Ishikawa (cell line): ENCODE results near the gene CXCL17.

Experiments
- CEBPB ChIP-seq: IDR thresholded peaks from 2 replicates; pipeline ENCODE4 v1.6.1; 2012
- CREB1 ChIP-seq: IDR thresholded peaks from 2 replicates; pipeline ENCODE4 v1.6.1; 2012; ENCODE audit warnings: low read depth
- EGR1 ChIP-seq: IDR thresholded peaks from 2 replicates; pipeline ENCODE4 v1.6.1; 2012
- EP300 ChIP-seq: IDR thresholded peaks from 2 replicates; pipeline ENCODE4 v1.6.1; 2012; ENCODE audit warnings: borderline replicate concordance
- FOXM1 ChIP-seq: IDR thresholded peaks from 2 replicates; pipeline ENCODE4 v1.6.1; 2012; ENCODE audit warnings: low read depth, borderline replicate concordance
- NFIC ChIP-seq: IDR thresholded peaks from 2 replicates; pipeline ENCODE4 v1.6.1; 2012
- RAD21 ChIP-seq: IDR thresholded peaks from 2 replicates; pipeline ENCODE4 v1.6.1; 2012; ENCODE audit warnings: low read depth
- TAF1 ChIP-seq: IDR thresholded peaks from 2 replicates; pipeline ENCODE4 v1.6.1; 2012; ENCODE audit warnings: low read depth, mild to moderate bottlenecking
- TCF12 ChIP-seq: IDR thresholded peaks from 2 replicates; pipeline ENCODE4 v1.6.1; 2012; ENCODE audit warnings: low read depth
- TEAD4 ChIP-seq: IDR thresholded peaks from 2 replicates; pipeline ENCODE4 v1.6.1; 2012
- YY1 ChIP-seq: IDR thresholded peaks from 2 replicates; pipeline ENCODE4 v1.6.1; 2012; ENCODE audit warnings: low read depth
- ZBTB7A ChIP-seq: IDR thresholded peaks from 2 replicates; pipeline ENCODE4 v1.6.1; 2012; ENCODE audit warnings: low read depth
- TF ChIP-seq, protein P1 (sequence below): IDR thresholded peaks from 2 replicates; pipeline ENCODE4 v1.6.1; 2012; ENCODE audit warnings: low read depth, mild to moderate bottlenecking
- TF ChIP-seq, protein P2 (sequence below): IDR thresholded peaks from 2 replicates; pipeline ENCODE4 v1.6.1; 2012

DNA sequence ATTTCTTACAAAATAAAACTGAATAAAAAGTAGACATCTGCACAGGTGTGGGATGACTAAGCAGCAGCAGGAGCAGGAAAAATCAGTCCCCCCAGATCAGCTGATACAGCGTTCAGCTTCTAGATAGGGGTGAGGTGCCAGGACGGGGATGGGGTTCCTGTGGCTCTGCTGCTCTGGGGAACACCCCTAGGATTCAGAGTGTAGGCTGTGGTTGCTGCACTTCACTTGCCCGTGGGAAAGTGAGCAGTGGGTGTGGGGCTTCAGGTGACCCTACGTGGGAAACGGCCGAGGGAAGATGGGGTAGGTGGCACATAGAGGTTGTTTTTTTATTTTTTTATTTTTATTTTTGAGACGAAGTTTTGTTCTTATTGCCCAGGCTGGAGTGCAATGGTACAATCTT, 3.2 kb upstream of the CXCL17 start:
- TF ChIP-seq CREB1 (no peak), RAD21 (no peak), TCF12 (no peak), CEBPB (no peak), TAF1 (no peak), EP300 (no peak), NFIC (no peak), EGR1 (no peak), TEAD4 (no peak), FOXM1 (no peak), ZBTB7A (no peak), YY1 (no peak)
- TF ChIP-seq, protein P1, sequence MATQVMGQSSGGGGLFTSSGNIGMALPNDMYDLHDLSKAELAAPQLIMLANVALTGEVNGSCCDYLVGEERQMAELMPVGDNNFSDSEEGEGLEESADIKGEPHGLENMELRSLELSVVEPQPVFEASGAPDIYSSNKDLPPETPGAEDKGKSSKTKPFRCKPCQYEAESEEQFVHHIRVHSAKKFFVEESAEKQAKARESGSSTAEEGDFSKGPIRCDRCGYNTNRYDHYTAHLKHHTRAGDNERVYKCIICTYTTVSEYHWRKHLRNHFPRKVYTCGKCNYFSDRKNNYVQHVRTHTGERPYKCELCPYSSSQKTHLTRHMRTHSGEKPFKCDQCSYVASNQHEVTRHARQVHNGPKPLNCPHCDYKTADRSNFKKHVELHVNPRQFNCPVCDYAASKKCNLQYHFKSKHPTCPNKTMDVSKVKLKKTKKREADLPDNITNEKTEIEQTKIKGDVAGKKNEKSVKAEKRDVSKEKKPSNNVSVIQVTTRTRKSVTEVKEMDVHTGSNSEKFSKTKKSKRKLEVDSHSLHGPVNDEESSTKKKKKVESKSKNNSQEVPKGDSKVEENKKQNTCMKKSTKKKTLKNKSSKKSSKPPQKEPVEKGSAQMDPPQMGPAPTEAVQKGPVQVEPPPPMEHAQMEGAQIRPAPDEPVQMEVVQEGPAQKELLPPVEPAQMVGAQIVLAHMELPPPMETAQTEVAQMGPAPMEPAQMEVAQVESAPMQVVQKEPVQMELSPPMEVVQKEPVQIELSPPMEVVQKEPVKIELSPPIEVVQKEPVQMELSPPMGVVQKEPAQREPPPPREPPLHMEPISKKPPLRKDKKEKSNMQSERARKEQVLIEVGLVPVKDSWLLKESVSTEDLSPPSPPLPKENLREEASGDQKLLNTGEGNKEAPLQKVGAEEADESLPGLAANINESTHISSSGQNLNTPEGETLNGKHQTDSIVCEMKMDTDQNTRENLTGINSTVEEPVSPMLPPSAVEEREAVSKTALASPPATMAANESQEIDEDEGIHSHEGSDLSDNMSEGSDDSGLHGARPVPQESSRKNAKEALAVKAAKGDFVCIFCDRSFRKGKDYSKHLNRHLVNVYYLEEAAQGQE: no peak
- TF ChIP-seq, protein P2, sequence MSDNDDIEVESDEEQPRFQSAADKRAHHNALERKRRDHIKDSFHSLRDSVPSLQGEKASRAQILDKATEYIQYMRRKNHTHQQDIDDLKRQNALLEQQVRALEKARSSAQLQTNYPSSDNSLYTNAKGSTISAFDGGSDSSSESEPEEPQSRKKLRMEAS: no peak
